Measurements from ENCODE around the gene GHITM.
"Not testable (repeated sequence)": the region's sequence is repeated elsewhere in the genome, so short reads cannot be mapped to it uniquely, and the experiment has no call there.

The GHITM gene

DNA sequence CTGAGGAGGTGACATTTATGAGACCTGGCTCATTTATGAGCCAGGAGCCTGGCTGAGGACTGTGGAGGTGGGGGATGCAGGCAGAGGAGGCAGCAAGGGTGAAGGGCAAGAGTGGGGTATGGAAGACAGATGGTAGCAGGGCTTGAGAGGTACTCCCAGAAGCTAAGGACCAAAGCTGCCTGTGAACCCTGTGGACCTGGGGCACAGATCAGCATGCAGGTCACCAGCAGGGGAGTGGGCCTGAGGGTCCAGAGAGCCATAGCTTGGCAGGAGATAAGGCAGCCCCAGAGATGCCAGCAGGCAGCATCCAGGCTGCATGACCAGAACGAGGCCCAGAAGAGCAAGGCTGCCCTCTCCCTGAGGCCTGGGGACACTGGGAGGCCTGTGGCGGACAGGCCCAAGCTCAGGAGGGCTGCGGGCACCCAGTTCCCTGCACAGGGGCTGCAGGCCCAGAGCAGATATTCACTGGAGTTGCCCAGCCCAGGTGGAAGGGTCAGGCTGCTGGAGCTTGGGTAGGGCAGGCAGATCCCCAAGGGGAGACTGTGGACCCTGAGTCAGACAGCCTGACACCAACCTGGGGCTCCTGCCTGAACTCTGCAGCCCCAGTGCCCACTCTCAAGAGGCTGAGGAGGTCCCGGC is 37.6 kb downstream of the GHITM start:
- DNase-seq, result no peak

GRCh38 chr10:84177541-84178141 is 38.3 kb downstream of the GHITM start:
- peak in 1 of 2 experiments; percentile 44 for DNase-seq

DNA sequence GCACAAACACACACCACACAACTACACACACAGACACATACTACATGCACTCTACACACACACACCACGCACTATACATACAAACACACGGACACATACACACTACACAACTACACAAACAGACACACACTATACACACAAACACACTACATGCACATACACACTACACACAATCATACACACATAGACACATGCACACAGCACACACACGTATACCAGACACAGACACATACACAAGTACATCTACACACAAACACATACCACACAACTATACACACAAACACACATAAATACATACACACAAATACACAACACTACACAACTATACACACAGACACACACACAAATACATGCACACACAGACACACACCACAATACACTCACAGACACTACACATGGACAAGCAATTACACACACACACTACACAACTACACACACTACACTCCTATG is 38.9 kb downstream of the GHITM start:
- DNase-seq, result no peak

- DNase-seq, result peak in 1 of 2 experiments; percentile 24
These were observed 39.9 kb downstream of the GHITM start for GRCh38 chr10:84179059-84179710.

GRCh38 chr10:84180386-84180785 is 41.1 kb downstream of the GHITM start:
- DNase-seq, result not testable (repeated sequence)

- DNase-seq, result no peak
These were observed 42.3 kb downstream of the GHITM start for GRCh38 chr10:84181631-84182030.

DNA sequence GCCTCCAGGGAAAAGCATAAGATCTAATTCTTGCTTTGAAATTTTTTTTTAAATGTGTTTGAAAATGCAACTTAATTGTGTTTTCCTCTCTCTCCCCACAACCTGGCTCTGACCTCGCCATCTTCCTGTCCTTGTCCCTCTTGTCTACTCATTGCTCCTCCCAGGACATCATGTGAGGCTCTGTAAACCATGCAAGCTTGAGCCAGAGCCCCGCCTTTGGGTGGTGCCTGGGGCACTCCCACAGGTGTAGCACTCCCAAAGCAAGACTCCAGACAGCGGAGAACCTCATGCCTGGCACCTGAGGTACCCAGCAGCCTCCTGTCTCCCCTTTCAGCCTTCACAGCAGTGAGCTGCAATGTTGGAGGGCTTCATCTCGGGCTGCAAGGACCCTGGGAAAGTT is 45.2 kb downstream of the GHITM start:
- no peak for DNase-seq

DNA sequence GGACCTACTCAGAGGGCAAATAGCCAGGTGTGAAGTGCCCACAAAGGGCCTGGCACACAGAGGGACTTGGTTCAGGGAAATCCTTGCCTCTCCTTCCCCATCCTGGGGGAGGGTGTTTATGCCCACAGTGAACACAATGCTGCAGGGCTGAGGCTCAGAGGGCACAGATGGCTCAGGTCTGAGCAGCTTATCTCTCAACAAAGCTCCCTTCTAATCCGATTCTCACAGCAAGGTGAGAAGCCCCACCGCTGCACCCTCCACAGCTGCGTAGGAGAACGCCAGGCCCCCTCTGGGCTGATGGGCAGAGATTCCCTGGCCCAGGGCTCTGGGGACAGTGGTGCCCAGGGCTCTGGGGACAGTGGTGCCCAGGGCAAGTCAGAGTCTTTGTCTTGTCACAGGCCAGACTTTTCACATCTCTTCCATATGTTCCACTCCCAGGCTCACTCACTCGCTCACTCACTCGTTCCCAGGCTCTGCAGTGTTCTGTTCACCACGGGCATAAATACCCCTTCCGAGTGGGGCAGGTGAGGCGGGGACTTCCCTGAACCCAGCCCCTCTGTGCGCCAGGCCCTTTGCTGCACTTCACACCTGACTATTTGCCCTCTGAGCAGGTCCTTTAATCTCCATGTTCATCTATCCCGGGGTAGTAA is 46.3 kb downstream of the GHITM start:
- DNase-seq, result no peak

DNA sequence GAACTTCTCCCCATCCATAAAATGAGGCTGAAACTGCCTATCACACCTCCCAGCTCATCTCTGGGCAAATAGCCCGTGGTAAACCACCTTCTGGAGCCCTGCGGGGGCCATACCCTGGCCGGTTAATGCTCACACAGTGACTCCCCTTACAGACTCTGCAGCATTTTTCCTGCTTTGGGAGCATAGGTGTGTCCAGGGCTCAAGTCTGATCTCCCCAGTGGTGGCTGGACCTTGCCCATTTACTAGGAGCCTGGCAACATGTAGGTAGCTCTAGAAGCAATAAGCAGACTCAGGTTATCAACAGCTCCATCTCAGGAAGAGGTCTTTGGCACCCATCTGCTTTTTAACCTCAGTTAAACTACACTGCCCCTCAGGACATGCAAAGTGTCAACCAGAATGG is 49.5 kb downstream of the GHITM start:
- DNase-seq, result no peak

DNA sequence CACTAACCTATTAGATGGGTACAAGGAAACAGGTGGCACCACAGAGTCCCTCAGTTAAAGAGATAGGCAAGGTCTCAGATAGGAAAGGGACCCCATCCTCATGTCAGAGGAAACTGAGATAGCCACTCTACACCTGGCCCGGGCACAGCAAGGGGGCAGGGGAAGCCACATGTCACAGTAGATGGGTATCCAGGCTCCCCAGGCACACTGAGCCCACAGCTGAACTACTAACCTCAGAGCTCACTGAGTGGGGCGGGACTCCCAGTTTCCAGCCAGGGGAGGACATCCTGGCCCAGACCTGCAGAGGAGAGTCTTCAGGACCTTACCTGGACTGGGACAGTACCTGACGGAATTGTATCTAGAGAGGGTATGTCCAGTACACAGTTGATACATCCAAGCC is 51.3 kb downstream of the GHITM start:
- DNase-seq, result no peak

- no peak for DNase-seq
These were observed 51.8 kb downstream of the GHITM start for GRCh38 chr10:84191106-84191505.

GRCh38 chr10:84193327-84193726 is 54.0 kb downstream of the GHITM start:
- DNase-seq, result no peak

DNA sequence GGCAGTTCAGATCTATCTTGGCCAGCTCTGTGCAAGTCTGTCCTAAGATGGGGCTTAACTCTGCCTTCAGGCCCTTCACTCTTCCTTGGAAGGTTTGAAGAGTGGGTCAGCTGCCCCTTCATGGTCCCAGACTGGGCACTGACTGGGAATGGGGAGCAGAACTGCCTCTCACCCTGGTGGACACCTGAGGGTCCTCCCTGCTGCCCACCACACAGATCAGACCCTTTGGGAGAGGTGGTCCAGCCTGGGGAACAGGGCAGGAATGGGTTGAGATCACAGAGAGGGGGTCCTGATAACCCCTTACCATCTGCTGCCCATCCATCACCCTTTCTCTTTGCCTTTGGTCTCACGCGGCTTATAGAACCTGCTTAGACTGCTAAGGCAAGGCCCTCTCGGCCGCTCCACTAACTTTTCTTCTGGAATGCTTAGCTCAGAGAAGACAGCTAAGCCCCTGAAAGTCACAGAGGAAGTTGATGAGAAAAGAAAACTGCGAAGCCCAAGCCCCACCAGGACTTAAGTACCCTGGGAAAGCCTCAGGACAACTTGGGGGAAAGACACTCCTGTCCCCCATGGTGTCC is 54.6 kb downstream of the GHITM start:
- no peak for DNase-seq

- DNase-seq, result no peak
These were observed 55.2 kb downstream of the GHITM start, which contains the start of gene CDHR1 for GRCh38 chr10:84194424-84195043. Gene CDHR1, plus strand, starts transcription at chr10:84194537. Its CDS starts 224 bp downstream, at chr10:84194761.

DNA sequence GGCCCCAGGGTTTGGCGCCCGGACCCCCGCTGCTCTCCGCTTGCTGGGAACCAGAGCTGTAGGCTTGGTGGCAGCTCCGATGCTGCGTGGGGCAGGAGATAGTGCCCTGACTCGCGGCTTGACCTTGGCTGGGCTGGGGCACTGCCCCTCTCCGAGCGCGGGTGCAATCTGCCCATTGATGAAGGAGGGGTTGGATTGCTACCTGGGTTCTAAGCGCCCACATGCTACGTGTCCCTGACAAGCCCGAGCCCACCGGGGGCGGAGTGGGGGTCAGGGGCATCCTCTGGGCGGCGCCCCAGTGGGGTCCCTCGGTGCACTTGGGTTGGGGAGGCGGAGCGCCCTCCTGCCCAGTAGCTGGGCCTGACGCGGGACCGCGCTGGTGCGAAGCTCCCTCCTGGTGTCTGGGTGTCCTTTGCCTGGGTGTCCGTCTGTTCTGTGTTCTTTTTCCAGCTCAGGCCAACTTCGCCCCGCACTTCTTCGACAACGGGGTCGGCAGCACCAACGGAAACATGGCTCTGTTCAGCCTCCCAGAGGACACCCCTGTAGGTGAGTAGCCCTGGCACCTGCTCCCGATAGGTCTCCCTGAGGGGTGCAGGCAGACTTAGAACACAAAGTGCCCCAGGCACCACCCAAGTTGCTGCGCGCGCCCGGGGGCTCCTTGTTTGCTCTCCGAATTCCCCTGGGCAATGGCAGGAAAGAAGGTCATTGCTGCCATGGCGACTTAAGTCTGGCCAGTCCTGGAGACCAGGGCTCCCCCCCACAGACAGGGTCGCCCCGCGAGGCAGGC is 55.9 kb downstream of the GHITM start:
- DNase-seq, result no peak

GRCh38 chr10:84196083-84196482 is 56.8 kb downstream of the GHITM start:
- no peak for DNase-seq

DNA sequence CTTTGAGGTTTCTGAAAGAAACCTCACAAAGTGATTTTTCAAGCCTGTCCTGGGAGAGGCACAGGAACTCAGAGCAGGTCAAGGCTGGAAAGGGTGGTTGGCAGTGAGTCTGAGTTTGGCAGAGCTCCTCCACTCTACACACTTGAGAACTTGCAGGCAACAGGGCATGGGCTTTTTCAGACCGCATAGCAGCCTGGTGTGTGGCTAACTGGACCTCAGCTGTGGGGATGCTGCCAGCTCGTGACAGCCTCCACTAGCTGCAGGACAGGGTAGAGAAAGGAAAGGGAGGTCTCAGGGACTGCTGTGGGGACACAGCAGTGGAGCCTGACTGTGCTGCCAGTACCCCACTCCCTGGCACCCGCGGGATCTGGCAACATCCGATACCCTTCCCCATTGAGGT is 57.6 kb downstream of the GHITM start:
- no peak for DNase-seq

DNA sequence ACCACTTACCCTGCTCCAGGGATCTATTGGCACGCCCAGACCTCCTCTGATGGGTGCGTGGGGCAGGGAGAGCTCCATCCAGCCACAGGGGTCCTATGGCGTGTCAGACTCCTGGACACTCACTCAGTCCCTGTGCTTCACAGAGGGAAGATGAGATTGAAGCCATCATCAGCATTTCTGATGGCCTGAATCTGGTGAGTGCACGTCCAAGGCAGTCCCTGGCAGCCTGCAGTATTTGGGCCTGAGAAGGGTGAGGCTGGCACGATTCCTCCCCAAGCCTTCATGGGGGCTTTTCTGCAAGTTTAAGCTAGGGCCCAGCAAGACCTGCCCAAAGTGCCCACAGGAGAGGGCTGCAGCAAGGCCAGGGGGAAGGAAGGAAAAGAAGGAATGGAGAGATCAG is 58.3 kb downstream of the GHITM start:
- DNase-seq, result no peak

DNA sequence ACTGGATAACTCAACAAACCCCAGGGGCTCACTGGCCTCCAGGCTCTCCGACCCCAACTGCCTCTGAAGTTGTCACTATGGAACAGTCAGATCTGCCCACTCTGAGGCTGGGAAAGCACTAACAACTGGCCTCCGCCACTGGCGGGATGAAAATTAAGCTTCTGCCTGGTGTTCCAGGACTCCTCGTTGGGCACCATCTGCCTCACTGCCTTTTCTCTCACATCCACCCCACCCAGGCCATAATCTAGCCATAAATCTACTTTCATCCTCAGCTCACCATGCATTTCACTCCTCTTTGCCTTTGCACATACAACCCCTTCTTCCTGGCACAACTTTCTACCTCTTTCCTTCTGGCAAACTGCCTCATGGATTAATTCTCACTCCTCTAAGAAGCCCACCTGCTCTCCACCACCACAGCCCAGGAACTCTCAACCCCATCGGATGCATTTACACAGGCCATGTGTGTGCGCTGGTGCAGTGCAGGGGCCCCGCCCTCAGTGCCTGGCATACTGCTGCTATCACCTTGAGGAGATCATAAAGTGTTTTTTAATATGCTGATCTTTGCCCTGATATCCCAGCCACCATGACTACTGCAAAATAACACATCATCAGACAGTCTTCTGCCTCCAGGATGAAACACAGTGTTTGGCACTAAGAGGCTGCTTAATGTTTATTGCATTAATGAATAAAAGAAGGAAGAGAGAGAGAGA is 59.1 kb downstream of the GHITM start:
- DNase-seq, result no peak

- no peak for DNase-seq
These were observed 61.4 kb downstream of the GHITM start for GRCh38 chr10:84200537-84201243.

DNA sequence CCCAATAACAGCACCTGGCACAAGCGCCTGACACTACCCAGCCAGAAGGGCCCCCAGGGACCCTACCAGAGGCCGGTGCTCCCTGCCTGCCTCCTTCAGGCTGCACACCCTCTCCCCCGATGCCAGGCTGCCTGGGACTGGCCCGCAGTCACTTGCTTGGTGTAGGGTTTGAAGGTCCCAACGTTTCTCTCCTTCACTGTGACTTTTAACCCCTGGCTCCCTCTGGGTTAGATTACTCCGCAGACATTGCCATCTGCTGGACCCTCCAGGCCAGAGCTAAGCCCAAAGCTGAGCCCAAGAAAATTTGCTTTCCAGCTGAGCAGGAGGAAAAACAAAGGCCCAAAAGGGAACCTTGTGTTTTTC is 61.9 kb downstream of the GHITM start:
- no peak for DNase-seq

All from cerebellar nuclear complex (tissue), 1 donor.